ENCODE data around the gene JAZF1.

Gene JAZF1

GRCh38 chr7:28075674-28076358 is 104.8 kb downstream of the JAZF1 start:
- no peak for DNase-seq (ENCODE audit: low spot score)

GRCh38 chr7:28072876-28073514 is 107.6 kb downstream of the JAZF1 start:
- DNase-seq (ENCODE audit: low spot score): no peak

GRCh38 chr7:28071570-28071969 is 109.0 kb downstream of the JAZF1 start:
- DNase-seq (ENCODE audit: low spot score): no peak

GRCh38 chr7:28070297-28071055 is 110.1 kb downstream of the JAZF1 start:
- peak; percentile 44 for DNase-seq (ENCODE audit: low spot score)

GRCh38 chr7:28069807-28070206 is 110.8 kb downstream of the JAZF1 start:
- DNase-seq (ENCODE audit: low spot score): peak; percentile 75

- DNase-seq (ENCODE audit: low spot score): no peak
Observed at GRCh38 chr7:28069388-28069787, 111.2 kb downstream of the JAZF1 start.

- DNase-seq (ENCODE audit: low spot score): peak; percentile 72
Observed at GRCh38 chr7:28068811-28069216, 111.8 kb downstream of the JAZF1 start.

- no peak for DNase-seq (ENCODE audit: low spot score)
Observed at GRCh38 chr7:28067171-28067570, 113.4 kb downstream of the JAZF1 start.

GRCh38 chr7:28065721-28066285 is 114.8 kb downstream of the JAZF1 start:
- DNase-seq (ENCODE audit: low spot score): no peak

- DNase-seq (ENCODE audit: low spot score): no peak
Observed at GRCh38 chr7:28065308-28065707, 115.3 kb downstream of the JAZF1 start.

- DNase-seq (ENCODE audit: low spot score): no peak
Observed at GRCh38 chr7:28064437-28064836, 116.2 kb downstream of the JAZF1 start.

- DNase-seq (ENCODE audit: low spot score): peak; percentile 61
Observed at GRCh38 chr7:28062197-28062991, 118.2 kb downstream of the JAZF1 start.

- no peak for DNase-seq (ENCODE audit: low spot score)
Observed at GRCh38 chr7:28061824-28062196, 118.8 kb downstream of the JAZF1 start.

- DNase-seq (ENCODE audit: low spot score): no peak
Observed at GRCh38 chr7:28060371-28060950, 120.1 kb downstream of the JAZF1 start.

- DNase-seq (ENCODE audit: low spot score): peak; percentile 47
Observed at GRCh38 chr7:28055161-28055544, 125.4 kb downstream of the JAZF1 start.

GRCh38 chr7:28054531-28055160 is 125.9 kb downstream of the JAZF1 start:
- DNase-seq (ENCODE audit: low spot score): no peak

GRCh38 chr7:28052933-28053332 is 127.7 kb downstream of the JAZF1 start:
- DNase-seq (ENCODE audit: low spot score): peak; percentile 45

GRCh38 chr7:28048694-28049093 is 131.9 kb downstream of the JAZF1 start:
- no peak for DNase-seq (ENCODE audit: low spot score)

- DNase-seq (ENCODE audit: low spot score): no peak
Observed at GRCh38 chr7:28046035-28046434, 134.6 kb downstream of the JAZF1 start.

GRCh38 chr7:28045592-28045991 is 135.0 kb downstream of the JAZF1 start:
- DNase-seq (ENCODE audit: low spot score): no peak

GRCh38 chr7:28044825-28045224 is 135.8 kb downstream of the JAZF1 start:
- DNase-seq (ENCODE audit: low spot score): no peak
